Fibroblast of lung (primary cell): ENCODE data around the gene SNX5.

Experiments
- CTCF ChIP-seq, 2 donors: IDR thresholded peaks in 1 of 2; conservative IDR thresholded peaks in 1 of 2; 1 replicate in 1 of 2; 2 replicates in 1 of 2; pipeline ENCODE4 v1.5.1; 2011 to 2012; ENCODE audit warnings: low read length in 2 of 2, control low read depth in 1 of 2, inconsistent platforms in 1 of 2, low read depth in 1 of 2, mild to moderate bottlenecking in 1 of 2
- EZH2 ChIP-seq: IDR thresholded peaks from 2 replicates; pipeline ENCODE4 v1.5.1; 2012; ENCODE audit warnings: low read length, control low read depth, mild to moderate bottlenecking; ENCODE audit errors: missing control alignments

- TF ChIP-seq CTCF (conservative IDR thresholded peaks at IDR 0.05 in 1 of 2, IDR thresholded peaks at IDR 0.05 in 1 of 2; ENCODE audit: low read depth in 1 of 2, low read length in 2 of 2): peak; percentile 93 to 98
- TF ChIP-seq EZH2: no peak
Observed at GRCh38 chr20:17938871-17939619, 29.5 kb downstream of the SNX5 start.
